ENCODE measurements around the gene FGF7. TPM values are rescaled to one million over a fixed set of nuclear protein-coding genes. Genes with fewer than 3 reads are reported as not detected.

The FGF7 gene
- total RNA-seq, 1 experiment from 2014 or later = not detected

DNA sequence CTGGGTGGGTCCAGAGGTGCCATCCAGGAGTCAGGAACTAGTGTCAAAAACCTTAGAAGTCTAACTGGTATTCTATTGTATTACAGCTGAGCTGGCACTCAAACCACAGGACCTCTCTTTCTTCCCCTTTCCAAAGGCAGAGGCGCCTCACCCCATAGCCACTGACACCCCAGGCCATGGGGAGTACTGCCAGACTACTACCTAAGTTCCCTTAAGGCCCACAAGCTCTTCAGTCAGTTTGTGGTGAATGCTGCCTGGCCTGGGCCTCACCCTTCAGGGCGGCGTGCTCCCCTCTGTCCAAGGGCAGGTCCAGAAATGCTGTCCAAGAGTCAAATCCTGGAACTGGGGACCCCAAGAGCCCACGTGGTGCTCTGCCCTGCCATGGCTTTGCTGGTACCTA lies 43.0 kb upstream of the FGF7 start:
- no peak overlapping the region; the same call in 1 of the 2 replicates for H3K14ac ChIP-seq (ENCODE audit: insufficient read depth, low read length)
- H2BK120ac ChIP-seq (ENCODE audit: low read depth, low read length, poor library complexity, severe bottlenecking) = no peak overlapping the region
- WGBS (ENCODE audit: extremely low coverage, insufficient read length, low lambda C conversion rate) = no CpG with 5 or more reads among the region's 4 CpGs
- peak overlapping the region; percentile 88 for H2BK12ac ChIP-seq (ENCODE audit: insufficient read length, low read depth, low read length)
- no peaks in the 10 kb centered on the region for H3K27me3 Mint-ChIP-seq (ENCODE audit: low read depth)
- H2BK5ac ChIP-seq (ENCODE audit: insufficient read length, low read length) = no peak overlapping the region
- H2BK20ac ChIP-seq (ENCODE audit: low read depth, low read length, poor library complexity, severe bottlenecking) = no peak overlapping the region
- no peak overlapping the region for H3K4me2 ChIP-seq (ENCODE audit: insufficient read depth, insufficient read length, low read length)
- H3K27ac ChIP-seq (ENCODE audit: insufficient read length, low read depth, low read length) = no peak overlapping the region
- no peak overlapping the region for H3K9ac ChIP-seq (ENCODE audit: extremely low read depth, insufficient read length, low read length)
- H3K9me3 ChIP-seq (ENCODE audit: control insufficient read depth, low read depth, low read length) = no peaks in the 10 kb centered on the region
- H3K79me2 ChIP-seq (ENCODE audit: insufficient read depth, low read length) = no peaks in the 10 kb centered on the region
- no peak overlapping the region for H4K5ac ChIP-seq (ENCODE audit: insufficient read length, low read depth, low read length)
- no peaks in the 10 kb centered on the region for H3K23me2 ChIP-seq (ENCODE audit: insufficient read length, low read depth, low read length, poor library complexity, severe bottlenecking)
- no peak overlapping the region for H3K4me3 Mint-ChIP-seq
- no peak overlapping the region for H3K4ac ChIP-seq (ENCODE audit: low read depth, low read length)
- H4K20me1 ChIP-seq (ENCODE audit: control insufficient read depth, insufficient read depth, insufficient read length) = no peaks in the 10 kb centered on the region
- no peak overlapping the region for H2AFZ ChIP-seq (ENCODE audit: low read length)
- H4K91ac ChIP-seq (ENCODE audit: insufficient read length, low read depth, low read length) = no peak overlapping the region
- no peaks in the 10 kb centered on the region for H3K79me1 ChIP-seq (ENCODE audit: insufficient read depth, low read depth, low read length, poor library complexity, severe bottlenecking)
- H3K56ac ChIP-seq (ENCODE audit: insufficient read length, low read depth, low read length) = no peak overlapping the region
- no peak overlapping the region for H3K18ac ChIP-seq (ENCODE audit: insufficient read length, low read depth, low read length)
- no peak overlapping the region for H2AK5ac ChIP-seq (ENCODE audit: insufficient read length, low read length)
- H3K4me1 Mint-ChIP-seq = peaks cover 27 to 30% of the 10 kb centered on the region in 2 experiments
- H4K8ac ChIP-seq (replicated peaks; ENCODE audit: insufficient read length, low read depth, low read length) = no peak overlapping the region
- H3T11ph ChIP-seq (ENCODE audit: low read length) = no peak overlapping the region
- 0 out of 7 replicates have a peak overlapping the region, but pooled peaks of 1 of the 3 experiments have one; percentile 32 for H3K27ac Mint-ChIP-seq
- no peaks in the 10 kb centered on the region for H3K36me3 Mint-ChIP-seq (ENCODE audit: insufficient read depth in 1 of 3, low read depth in 3 of 3)
- peaks cover 4% of the 10 kb centered on the region; the same call in 1 of the 2 replicates for H3K4me1 ChIP-seq (ENCODE audit: insufficient read depth, low read length)
- peak; percentile 25 for DNase-seq
- H3K27me3 ChIP-seq (ENCODE audit: insufficient read depth, low read length) = no peaks in the 10 kb centered on the region
- TF ChIP-seq, protein P1, sequence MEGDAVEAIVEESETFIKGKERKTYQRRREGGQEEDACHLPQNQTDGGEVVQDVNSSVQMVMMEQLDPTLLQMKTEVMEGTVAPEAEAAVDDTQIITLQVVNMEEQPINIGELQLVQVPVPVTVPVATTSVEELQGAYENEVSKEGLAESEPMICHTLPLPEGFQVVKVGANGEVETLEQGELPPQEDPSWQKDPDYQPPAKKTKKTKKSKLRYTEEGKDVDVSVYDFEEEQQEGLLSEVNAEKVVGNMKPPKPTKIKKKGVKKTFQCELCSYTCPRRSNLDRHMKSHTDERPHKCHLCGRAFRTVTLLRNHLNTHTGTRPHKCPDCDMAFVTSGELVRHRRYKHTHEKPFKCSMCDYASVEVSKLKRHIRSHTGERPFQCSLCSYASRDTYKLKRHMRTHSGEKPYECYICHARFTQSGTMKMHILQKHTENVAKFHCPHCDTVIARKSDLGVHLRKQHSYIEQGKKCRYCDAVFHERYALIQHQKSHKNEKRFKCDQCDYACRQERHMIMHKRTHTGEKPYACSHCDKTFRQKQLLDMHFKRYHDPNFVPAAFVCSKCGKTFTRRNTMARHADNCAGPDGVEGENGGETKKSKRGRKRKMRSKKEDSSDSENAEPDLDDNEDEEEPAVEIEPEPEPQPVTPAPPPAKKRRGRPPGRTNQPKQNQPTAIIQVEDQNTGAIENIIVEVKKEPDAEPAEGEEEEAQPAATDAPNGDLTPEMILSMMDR (conservative IDR thresholded peaks at IDR 0.05) = no peak
- no peak overlapping the region for H2BK15ac ChIP-seq (ENCODE audit: low read depth, low read length)
- no peak overlapping the region for H3K23ac ChIP-seq (ENCODE audit: insufficient read length, low read depth, low read length)
- H3K9me3 Mint-ChIP-seq = no peaks in the 10 kb centered on the region
